Suprapubic skin (tissue), 3 donors: ENCODE measurements around the gene CXorf38.

Experiments used
- CTCF ChIP-seq, 2 donors: fragments of 200-600 bp in 1 of 2; fragments of 450-650 bp in 1 of 2; sonication (generic) in 1 of 2; IDR thresholded peaks; one replicate each; pipeline ENCODE4 v1.5.1; 2016 to 2019; ENCODE audit warnings: antibody characterized with exemption in 2 of 2, mild to moderate bottlenecking in 1 of 2, moderate library complexity in 1 of 2
- POLR2AphosphoS5 ChIP-seq, 3 donors: sonication (generic); formaldehyde crosslinking; IDR thresholded peaks; one replicate each; pipeline ENCODE4 v1.6.1; 2017; ENCODE audit warnings: antibody characterized with exemption in 3 of 3

DNA sequence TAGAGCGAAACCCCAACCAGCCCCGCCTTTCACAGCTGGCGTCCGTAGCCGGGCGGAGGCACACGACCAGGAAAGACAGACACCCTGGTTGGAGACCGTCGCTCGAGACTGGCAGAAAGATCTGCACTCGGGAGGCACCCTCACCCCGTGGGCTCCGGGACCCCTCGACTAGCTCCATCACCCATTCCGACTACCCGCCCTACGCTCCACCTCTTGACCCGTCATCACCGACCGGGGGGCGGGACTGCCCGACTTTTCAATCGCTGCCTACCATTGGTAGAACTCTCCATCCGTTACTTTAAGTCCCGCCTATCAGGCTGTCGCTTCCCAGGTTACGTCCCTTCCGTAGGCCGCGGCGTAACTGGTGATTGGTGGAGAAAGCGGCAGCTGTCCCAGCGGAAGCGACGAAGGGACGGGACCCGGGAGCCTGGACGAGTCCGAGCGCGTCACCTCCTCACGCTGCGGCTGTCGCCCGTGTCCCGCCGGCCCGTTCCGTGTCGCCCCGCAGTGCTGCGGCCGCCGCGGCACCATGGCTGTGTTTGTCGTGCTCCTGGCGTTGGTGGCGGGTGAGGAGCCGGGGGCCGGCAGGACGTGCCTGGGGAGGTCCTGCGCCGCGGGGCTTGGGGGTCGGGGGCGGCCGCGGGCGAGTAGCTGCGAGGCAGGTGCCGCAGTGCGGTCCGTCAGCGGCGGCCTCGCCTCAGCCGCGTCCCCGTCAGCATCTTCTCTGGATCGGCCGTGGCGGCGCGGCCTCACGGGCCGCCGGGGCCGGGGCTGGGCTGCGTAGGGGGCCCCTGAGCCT lies 66.6 kb downstream of the CXorf38 start, which contains the start of gene ATP6AP2:
- no peak for TF ChIP-seq CTCF (IDR thresholded peaks at IDR 0.05)
- TF ChIP-seq POLR2AphosphoS5 (IDR thresholded peaks at IDR 0.05), result peak in 2 of 3 donors; percentile 6 to 62
